Neuronal stem cell (in vitro differentiated cells): ENCODE measurements around the gene PRLR.

Experiments used
- DNase-seq: peaks from one replicate; pipeline ENCODE4 v3.0.0-alpha.2; 2013; ENCODE audit warnings: low spot score
- H2AFZ ChIP-seq: one replicate; pipeline ENCODE4 v1.6.1; 2013; ENCODE audit warnings: mild to moderate bottlenecking, low read length, inconsistent platforms
- H2AK5ac ChIP-seq: 2 replicates; pipeline ENCODE4 v1.6.1; 2013; ENCODE audit warnings: low read depth, mild to moderate bottlenecking, inconsistent platforms, low read length, moderate library complexity, mixed read lengths
- H2BK120ac ChIP-seq: 2 replicates; pipeline ENCODE4 v1.6.1; 2013; ENCODE audit warnings: low read depth, mild to moderate bottlenecking, inconsistent platforms, low read length, moderate library complexity, mixed read lengths
- H2BK12ac ChIP-seq: one replicate; pipeline ENCODE4 v1.6.1; 2013; ENCODE audit warnings: low read length, inconsistent platforms
- H2BK15ac ChIP-seq: 2 replicates; pipeline ENCODE4 v1.6.1; 2013; ENCODE audit warnings: mild to moderate bottlenecking, low read length, inconsistent platforms, mixed read lengths
- H2BK5ac ChIP-seq: one replicate; pipeline ENCODE4 v1.6.1; 2013; ENCODE audit warnings: inconsistent platforms, mild to moderate bottlenecking, low read length, moderate library complexity
- H3K14ac ChIP-seq: one replicate; pipeline ENCODE4 v1.6.1; 2013; ENCODE audit warnings: low read length, inconsistent platforms
- H3K18ac ChIP-seq: 2 replicates; pipeline ENCODE4 v1.6.1; 2013; ENCODE audit warnings: low read length, inconsistent platforms
- H3K23ac ChIP-seq: 2 replicates; pipeline ENCODE4 v1.6.1; 2013; ENCODE audit warnings: low read depth, mild to moderate bottlenecking, mixed read lengths, low read length, inconsistent platforms; ENCODE audit not compliant: poor library complexity
- H3K27ac ChIP-seq: replicated peaks from 3 replicates; pipeline ENCODE4 v1.5.1; 2013; ENCODE audit warnings: low read length, inconsistent platforms
- H3K27me3 ChIP-seq, 3 experiments: 2 replicates each; pipeline ENCODE4 v1.6.1; 2013; ENCODE audit warnings: low read length in 3 of 3, mild to moderate bottlenecking in 2 of 3, inconsistent platforms in 1 of 3, low read depth in 1 of 3, mixed read lengths in 1 of 3, moderate library complexity in 1 of 3; ENCODE audit not compliant: control insufficient read depth in 3 of 3, insufficient read depth in 3 of 3
- H3K36me3 ChIP-seq, 2 donors: replicated peaks in 1 of 2; 2 replicates each; pipeline ENCODE4 v1.6.1; 2013; ENCODE audit warnings: low read length in 2 of 2; ENCODE audit not compliant: control insufficient read depth in 2 of 2, insufficient read depth in 2 of 2
- H3K4ac ChIP-seq: 2 replicates; pipeline ENCODE4 v1.6.1; 2013; ENCODE audit warnings: inconsistent platforms, mild to moderate bottlenecking, low read length, moderate library complexity
- H3K4me1 ChIP-seq, 2 donors: 1 replicate in 1 of 2; 2 replicates in 1 of 2; pipeline ENCODE4 v1.6.1; 2013; ENCODE audit warnings: low read length in 2 of 2, low read depth in 1 of 2; ENCODE audit not compliant: control insufficient read depth in 2 of 2, insufficient read depth in 1 of 2
- H3K4me2 ChIP-seq: one replicate; pipeline ENCODE4 v1.6.1; 2013; ENCODE audit warnings: mild to moderate bottlenecking, low read length, inconsistent platforms; ENCODE audit not compliant: insufficient read depth, poor library complexity, severe bottlenecking
- H3K4me3 ChIP-seq, 2 donors: 2 replicates each; pipeline ENCODE4 v1.5.1; 2013; ENCODE audit warnings: low read length in 2 of 2, mild to moderate bottlenecking in 2 of 2, inconsistent platforms in 1 of 2, moderate library complexity in 1 of 2
- H3K79me1 ChIP-seq: one replicate; pipeline ENCODE4 v1.6.1; 2013; ENCODE audit warnings: low read depth, mild to moderate bottlenecking, inconsistent platforms, low read length, moderate library complexity
- H3K9ac ChIP-seq: one replicate; pipeline ENCODE4 v1.6.1; 2013; ENCODE audit warnings: mild to moderate bottlenecking, low read depth, low read length, inconsistent platforms; ENCODE audit not compliant: poor library complexity
- H3K9me3 ChIP-seq, 2 donors: replicated peaks in 1 of 2; 2 replicates each; pipeline versions ENCODE3 to v1.6.1; 2013; ENCODE audit warnings: low read length in 2 of 2, mild to moderate bottlenecking in 2 of 2, inconsistent platforms in 1 of 2, low read depth in 1 of 2, mixed read lengths in 1 of 2, moderate library complexity in 1 of 2; ENCODE audit not compliant: control insufficient read depth in 2 of 2, insufficient read depth in 1 of 2
- H4K8ac ChIP-seq: one replicate; pipeline ENCODE4 v1.6.1; 2013; ENCODE audit warnings: low read depth, mild to moderate bottlenecking, inconsistent platforms, low read length, moderate library complexity
- H4K91ac ChIP-seq: one replicate; pipeline ENCODE4 v1.6.1; 2013; ENCODE audit warnings: low read length, low read depth, mild to moderate bottlenecking, inconsistent platforms; ENCODE audit not compliant: poor library complexity
- whole genome bisulfite sequencing, 2 donors: extraction: QIAGEN DNeasy Blood & Tissue Kit; methylation state at CpG; one replicate each; pipeline ENCODE4 v1.1.7; 2013; ENCODE audit warnings: missing lambda C conversion rate in 2 of 2, mixed read lengths in 1 of 2; ENCODE audit not compliant: insufficient read length in 2 of 2, insufficient replicate concordance in 1 of 2; ENCODE audit errors: extremely low coverage in 2 of 2; 5-methylcytosine and 5-hydroxymethylcytosine counted together

PRLR gene

DNA sequence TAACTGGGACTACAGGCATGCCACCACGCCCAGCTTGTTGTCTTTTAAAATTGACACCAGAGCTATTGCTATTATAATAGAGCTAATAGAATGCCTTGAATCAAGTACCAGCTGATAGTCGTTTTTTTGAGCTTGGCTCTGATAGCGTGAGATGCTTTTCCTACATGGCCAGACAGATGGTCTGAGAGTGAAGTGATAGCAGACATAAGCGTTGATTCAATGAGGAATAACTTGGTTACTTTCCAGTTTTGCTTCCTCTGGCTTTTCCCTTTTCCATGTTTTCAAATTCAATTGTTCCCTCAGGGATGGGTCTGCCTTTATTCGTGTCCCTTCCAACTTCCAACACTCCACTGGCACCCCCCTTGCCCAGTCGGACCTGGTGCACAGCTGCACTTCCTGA lies 197.9 kb downstream of the PRLR start:
- Histone ChIP-seq H3K4me1 (peaks cover 2 to 4% of the 10 kb centered on the region in 2 donors), H3K4me2 (no peak overlapping the region), H4K91ac (no peak overlapping the region), H3K18ac (no peak overlapping the region), H3K4ac (no peak overlapping the region), H3K23ac (no peak overlapping the region), H2BK15ac (no peak overlapping the region), H4K8ac (no peak overlapping the region), H3K27ac (no peak overlapping the region), H3K9me3 (no peaks in the 10 kb centered on the region), H2AK5ac (no peak overlapping the region), H3K79me1 (no peaks in the 10 kb centered on the region), H3K27me3 (no peaks in the 10 kb centered on the region), H3K36me3 (no peaks in the 10 kb centered on the region), H2AFZ (peak overlapping the region; percentile 19), H3K4me3 (no peak overlapping the region), H3K9ac (no peak overlapping the region), H2BK120ac (no peak overlapping the region), H2BK5ac (no peak overlapping the region), H3K14ac (no peak overlapping the region), H2BK12ac (no peak overlapping the region)
- DNase-seq, result no peak
- WGBS, 2 donors, result no CpG with 5 or more reads among the region's 6 CpGs

DNA sequence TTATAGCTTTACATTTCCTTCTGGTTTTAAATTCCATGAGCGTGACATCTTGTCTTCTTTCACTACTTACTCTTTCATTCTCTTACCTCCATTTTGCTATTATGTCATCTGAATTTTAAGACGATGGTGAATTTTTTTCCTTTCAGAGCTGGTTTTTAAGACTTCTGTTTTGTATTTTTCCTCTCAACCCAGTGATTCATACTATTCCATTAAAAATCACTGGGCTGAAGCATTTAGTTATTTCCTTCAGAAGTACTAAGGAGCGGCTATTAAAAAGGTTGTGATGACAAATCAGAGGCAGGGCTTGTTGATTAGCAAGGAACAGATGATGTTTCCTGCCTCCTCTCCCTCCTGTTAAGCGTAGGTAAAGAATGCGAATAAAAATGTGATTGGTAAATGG lies 199.0 kb downstream of the PRLR start:
- Histone ChIP-seq H4K91ac (no peak overlapping the region), H2AFZ (peak overlapping the region; percentile 61), H3K27me3 (no peaks in the 10 kb centered on the region), H3K18ac (no peak overlapping the region), H3K4ac (no peak overlapping the region), H3K36me3 (no peaks in the 10 kb centered on the region), H3K79me1 (no peaks in the 10 kb centered on the region), H4K8ac (no peak overlapping the region), H3K9ac (no peak overlapping the region), H2AK5ac (no peak overlapping the region), H2BK120ac (no peak overlapping the region), H3K9me3 (no peaks in the 10 kb centered on the region), H2BK5ac (no peak overlapping the region), H3K14ac (no peak overlapping the region), H2BK15ac (no peak overlapping the region), H2BK12ac (no peak overlapping the region), H3K23ac (no peak overlapping the region), H3K4me1 (peaks cover 2 to 4% of the 10 kb centered on the region in 2 donors), H3K27ac (no peak overlapping the region), H3K4me2 (no peak overlapping the region), H3K4me3 (no peak overlapping the region)
- WGBS, 2 donors, result no CpG with 5 or more reads among the region's 5 CpGs
- DNase-seq, result no peak

DNA sequence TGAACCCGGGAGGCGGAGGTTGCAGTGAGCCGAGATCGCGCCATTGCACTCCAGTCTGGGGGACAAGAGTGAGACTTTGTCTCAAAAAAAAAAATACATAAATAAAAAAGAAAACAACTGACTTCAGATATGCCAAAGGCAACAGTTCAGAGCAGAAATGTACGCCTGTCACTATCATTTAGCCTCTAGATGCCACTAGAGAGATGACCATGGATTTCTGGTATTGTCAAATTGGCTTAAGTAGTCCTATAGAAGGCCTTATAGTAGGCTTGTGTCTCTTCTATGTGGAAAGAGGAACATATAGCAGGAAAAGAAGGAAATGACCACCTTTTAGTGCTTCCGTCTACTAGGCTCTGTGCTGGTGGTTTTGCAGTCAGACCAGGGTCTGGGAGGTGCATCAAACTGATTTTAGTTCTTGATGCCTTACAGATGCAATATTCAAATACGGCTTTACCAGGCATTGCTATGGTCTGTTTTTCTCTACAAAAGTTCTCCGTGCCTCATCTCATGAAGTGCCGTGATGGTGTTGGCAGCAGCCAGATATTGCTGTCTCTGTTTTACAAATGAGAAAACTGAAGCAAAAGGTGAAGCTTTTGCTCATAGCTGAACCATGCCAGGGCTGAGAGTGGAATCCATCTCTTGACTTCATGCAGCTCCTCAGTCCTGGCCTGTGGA lies 199.7 kb downstream of the PRLR start:
- Histone ChIP-seq H3K18ac (no peak overlapping the region), H2BK120ac (no peak overlapping the region), H4K8ac (no peak overlapping the region), H3K4me1 (peaks cover 2 to 4% of the 10 kb centered on the region in 2 donors), H2BK15ac (no peak overlapping the region), H3K79me1 (no peaks in the 10 kb centered on the region), H3K14ac (no peak overlapping the region), H3K27ac (no peak overlapping the region), H2AFZ (no peak overlapping the region), H2AK5ac (no peak overlapping the region), H3K27me3 (peaks cover 0 to 1% (median 0%) of the 10 kb centered on the region in 3 experiments), H3K9me3 (no peaks in the 10 kb centered on the region), H3K4me3 (no peak overlapping the region), H3K4me2 (no peak overlapping the region), H3K23ac (no peak overlapping the region), H2BK12ac (no peak overlapping the region), H3K9ac (no peak overlapping the region), H3K36me3 (no peaks in the 10 kb centered on the region), H4K91ac (no peak overlapping the region), H3K4ac (no peak overlapping the region), H2BK5ac (no peak overlapping the region)
- no CpG with 5 or more reads among the region's 10 CpGs for WGBS, 2 donors
- no peak for DNase-seq

DNA sequence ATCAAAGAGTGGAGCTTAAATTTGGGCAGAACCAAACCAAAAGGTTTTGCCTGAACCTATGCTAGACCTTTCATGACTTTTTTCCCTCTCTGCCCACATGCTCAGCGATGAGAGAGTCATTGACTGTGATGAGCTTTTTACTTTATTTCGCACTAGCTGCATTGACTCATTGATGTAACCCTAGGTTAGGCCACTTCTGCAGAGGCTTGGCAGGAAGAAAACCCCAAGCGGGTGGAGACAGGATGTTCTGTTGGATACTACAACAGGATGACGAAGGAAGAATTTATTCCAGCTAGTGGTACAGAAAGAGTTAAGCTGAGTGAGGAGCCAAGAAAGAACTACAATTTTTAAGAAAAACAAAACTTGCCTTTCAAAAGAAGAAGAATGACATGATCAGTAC lies 201.0 kb downstream of the PRLR start:
- Histone ChIP-seq H3K27me3 (peaks cover 0 to 3% (median 0%) of the 10 kb centered on the region in 3 experiments), H3K4me1 (peaks cover 2 to 4% of the 10 kb centered on the region in 2 donors), H3K23ac (no peak overlapping the region), H3K18ac (no peak overlapping the region), H3K36me3 (no peaks in the 10 kb centered on the region), H3K4me3 (no peak overlapping the region), H3K4me2 (no peak overlapping the region), H3K9ac (no peak overlapping the region), H2AK5ac (no peak overlapping the region), H2BK120ac (no peak overlapping the region), H3K27ac (no peak overlapping the region), H2BK12ac (no peak overlapping the region), H3K4ac (no peak overlapping the region), H3K14ac (no peak overlapping the region), H2BK15ac (no peak overlapping the region), H3K79me1 (no peaks in the 10 kb centered on the region), H4K8ac (no peak overlapping the region), H2BK5ac (no peak overlapping the region), H3K9me3 (no peaks in the 10 kb centered on the region), H4K91ac (no peak overlapping the region), H2AFZ (no peak overlapping the region)
- WGBS, 2 donors, result no CpG with 5 or more reads among the region's 4 CpGs
- DNase-seq, result no peak
